Gastroesophageal sphincter (tissue), 4 donors: ENCODE results near the gene SNX18. TPM values are rescaled to one million over a fixed set of nuclear protein-coding genes. Genes with fewer than 3 reads are reported as not detected.

Experiments
- ATAC-seq: fragments of 150-250 bp; one replicate; pipeline ENCODE4 v1.9.1; 2016; ENCODE audit warnings: mild to moderate bottlenecking, moderate library complexity
- H3K27ac ChIP-seq, 4 donors: fragments of 200-600 bp; sonication (generic) in 3 of 4; 1 replicate in 3 of 4; 2 replicates in 1 of 4; pipeline ENCODE4 v1.5.1; 2016 to 2019
- H3K27me3 ChIP-seq: fragments of 200-600 bp; sonication (generic); one replicate; pipeline ENCODE4 v1.5.1; 2019
- H3K36me3 ChIP-seq, 2 donors: fragments of 200-600 bp; sonication (generic); one replicate each; pipeline ENCODE4 v1.5.1; 2019; ENCODE audit warnings: control low read depth in 1 of 2
- H3K4me1 ChIP-seq, 3 donors: fragments of 200-600 bp; sonication (generic); 1 replicate in 2 of 3; 2 replicates in 1 of 3; pipeline ENCODE4 v1.5.1; 2016 to 2019; ENCODE audit warnings: control low read depth in 2 of 3
- H3K4me3 ChIP-seq, 2 donors: fragments of 200-600 bp; sonication (generic); one replicate each; pipeline ENCODE4 v1.5.1; 2019; ENCODE audit warnings: mild to moderate bottlenecking in 1 of 2, moderate library complexity in 1 of 2
- H3K9me3 ChIP-seq, 3 donors: fragments of 200-600 bp; sonication (generic); one replicate each; pipeline ENCODE4 v1.5.1; 2017 to 2019; ENCODE audit warnings: control low read depth in 2 of 3
- CTCF ChIP-seq, 4 experiments: fragments of 200-600 bp in 2 of 4; fragments of 450-650 bp in 2 of 4; sonication (generic) in 1 of 4; IDR thresholded peaks; one replicate each; pipeline ENCODE4 v1.5.1; 2017 to 2019; ENCODE audit warnings: antibody characterized with exemption in 4 of 4, mild to moderate bottlenecking in 2 of 4, moderate library complexity in 2 of 4
- EP300 ChIP-seq: sonication (generic); formaldehyde crosslinking; IDR thresholded peaks from one replicate; pipeline ENCODE4 v1.6.1; 2017; ENCODE audit warnings: antibody characterized with exemption, mild to moderate bottlenecking
- POLR2A ChIP-seq, 2 donors: fragments of 450-650 bp; IDR thresholded peaks; one replicate each; pipeline ENCODE4 v1.6.1; 2017; ENCODE audit warnings: antibody characterized with exemption in 2 of 2, mild to moderate bottlenecking in 2 of 2, moderate library complexity in 1 of 2
- POLR2AphosphoS5 ChIP-seq: sonication (generic); formaldehyde crosslinking; IDR thresholded peaks from one replicate; pipeline ENCODE4 v1.6.1; 2017; ENCODE audit warnings: antibody characterized with exemption
- WGBS, 2 donors: methylation state at CpG; one replicate each; pipeline ENCODE4 v1.1.5; 2018; ENCODE audit warnings: low coverage in 1 of 2; 5-methylcytosine and 5-hydroxymethylcytosine counted together
- total RNA-seq, 4 donors: library from RNA; depleted of rRNA; stranded (reverse); fragments of >200 nt; gene quantifications; one replicate each; pipeline ENCODE4 v1.1.0, GENCODE V29; 2016

SNX18 gene
- total RNA-seq, 4 donors from 2014 or later: 34.9 to 65.7 (median 49.2) TPM

GRCh38 chr5:54579591-54580295 lies 62.2 kb downstream of the SNX18 start:
- Histone ChIP-seq H3K4me3 (no peak overlapping the region), H3K27me3 (no peaks in the 10 kb centered on the region), H3K36me3 (no peaks in the 10 kb centered on the region), H3K9me3 (no peaks in the 10 kb centered on the region), H3K4me1 (peaks cover 0 to 20% (median 4%) of the 10 kb centered on the region in 3 donors), H3K27ac (no peak overlapping the region)
- TF ChIP-seq POLR2AphosphoS5 (no peak), EP300 (no peak), POLR2A (IDR thresholded peaks at IDR 0.05) (no peak), CTCF (IDR thresholded peaks at IDR 0.05) (no peak)
- no peak for ATAC-seq
- 22 to 43% methylated on average over 1 of the region's 1 CpG for WGBS, 2 donors

DNA sequence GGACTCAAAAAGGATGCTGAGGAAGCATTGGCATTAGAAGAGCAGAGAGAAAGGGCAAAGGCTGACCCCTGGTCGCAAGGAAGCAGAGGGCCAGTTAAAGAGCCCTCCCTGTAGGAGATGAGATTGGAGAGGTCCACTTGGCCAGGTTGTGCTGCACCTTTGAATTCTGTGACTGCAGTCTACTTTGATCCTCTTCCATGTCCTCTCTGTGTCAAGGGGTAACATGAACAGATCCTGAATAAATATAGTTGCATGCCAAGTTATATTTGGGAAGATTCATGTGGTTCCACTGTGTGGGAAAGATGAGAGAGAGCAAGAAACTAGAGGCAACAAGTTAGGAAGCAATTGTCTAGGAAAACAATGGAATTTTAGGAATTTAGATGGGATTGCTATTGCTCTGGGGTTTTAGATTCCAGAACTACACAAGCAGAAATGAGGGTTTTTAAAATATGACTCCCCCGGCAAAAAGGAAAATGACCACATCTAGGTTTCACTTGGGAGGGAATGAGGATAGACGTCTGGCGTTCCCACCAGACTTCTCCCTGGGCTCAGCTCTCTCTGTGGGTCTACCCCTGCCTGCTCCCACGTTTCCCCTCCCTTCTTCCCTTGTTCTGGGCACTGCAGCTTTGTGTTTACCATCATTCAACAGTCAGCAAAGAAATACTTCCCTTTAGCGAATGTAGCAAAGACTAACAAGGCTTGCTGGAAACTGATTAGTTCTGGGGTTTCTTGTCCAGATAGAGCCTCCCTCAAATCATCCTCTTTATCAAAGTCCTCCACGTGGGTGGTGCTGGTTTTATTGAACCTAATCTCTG lies 63.6 kb downstream of the SNX18 start:
- WGBS, 2 donors: 52 to 54% methylated on average over 3 to 7 of the region's 7 CpGs
- Histone ChIP-seq H3K36me3 (no peaks in the 10 kb centered on the region), H3K4me3 (no peak overlapping the region), H3K27me3 (no peaks in the 10 kb centered on the region), H3K4me1 (peaks cover 0 to 20% (median 4%) of the 10 kb centered on the region in 3 donors), H3K27ac (peak overlapping the region in 3 of 4 donors; percentile 59 to 67 (median 63)), H3K9me3 (peaks cover 0 to 4% (median 0%) of the 10 kb centered on the region in 3 donors)
- ATAC-seq: peak; percentile 14
- TF ChIP-seq POLR2A (IDR thresholded peaks at IDR 0.05) (no peak), CTCF (IDR thresholded peaks at IDR 0.05) (no peak), EP300 (no peak), POLR2AphosphoS5 (no peak)

DNA sequence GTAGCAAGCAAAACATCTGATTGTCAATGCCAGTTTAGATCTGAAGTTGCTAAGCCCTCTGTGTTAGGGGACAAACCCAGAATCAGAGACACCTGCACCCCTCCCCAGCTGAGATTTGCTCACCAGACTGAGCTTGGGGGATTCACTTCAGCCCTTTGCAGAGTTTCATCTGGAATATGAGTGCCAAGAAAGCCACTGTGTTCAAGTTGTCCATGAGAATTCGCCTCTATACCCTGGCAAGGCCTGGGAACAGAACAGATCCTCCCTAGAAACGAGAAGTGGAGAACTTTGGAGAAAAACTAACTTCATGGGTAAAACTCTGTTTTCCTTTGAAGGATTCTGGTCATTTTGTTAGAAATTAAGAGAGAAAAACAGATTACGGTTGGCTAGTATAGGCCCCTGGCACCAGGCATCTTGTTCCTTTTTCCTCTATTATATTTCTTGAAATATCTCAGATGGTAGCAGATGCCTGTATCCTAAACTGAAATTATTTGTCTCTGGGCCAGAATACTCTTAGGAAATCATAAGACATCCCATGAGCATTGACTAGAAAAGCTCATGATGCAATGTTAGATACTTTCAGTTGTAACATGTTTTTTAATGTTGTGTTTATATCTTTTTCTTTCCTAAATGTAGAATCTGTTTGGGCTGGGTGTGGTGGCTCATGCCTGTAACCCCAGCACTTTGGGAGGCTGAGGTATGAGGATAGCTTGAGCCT lies 64.4 kb downstream of the SNX18 start:
- Histone ChIP-seq H3K27ac (peak overlapping the region in 3 of 4 donors; percentile 59 to 67 (median 63)), H3K4me1 (peaks cover 0 to 20% (median 4%) of the 10 kb centered on the region in 3 donors), H3K27me3 (no peaks in the 10 kb centered on the region), H3K9me3 (peaks cover 0 to 12% (median 0%) of the 10 kb centered on the region in 3 donors), H3K36me3 (no peaks in the 10 kb centered on the region), H3K4me3 (no peak overlapping the region)
- WGBS, 2 donors: 61 to 79% methylated on average over 2 to 3 of the region's 3 CpGs
- peak; percentile 77 for ATAC-seq
- TF ChIP-seq POLR2AphosphoS5: no peak
- no peak for TF ChIP-seq EP300
- no peak for TF ChIP-seq CTCF (IDR thresholded peaks at IDR 0.05)
- TF ChIP-seq POLR2A (IDR thresholded peaks at IDR 0.05): no peak

GRCh38 chr5:54586336-54586735 lies 68.8 kb downstream of the SNX18 start:
- 93 to 100% methylated on average over 5 of the region's 5 CpGs for WGBS, 2 donors
- ATAC-seq: no peak

More at GRCh38 chr5:54586336-54586735, 68.8 kb downstream of the SNX18 start:
- no peak overlapping the region for H3K4me3 ChIP-seq
- no peaks in the 10 kb centered on the region for H3K27me3 ChIP-seq
- H3K36me3 ChIP-seq: no peaks in the 10 kb centered on the region
- TF ChIP-seq CTCF (IDR thresholded peaks at IDR 0.05) (no peak), POLR2AphosphoS5 (no peak)
- no peak overlapping the region for H3K27ac ChIP-seq
- H3K9me3 ChIP-seq: peaks cover 0 to 12% (median 0%) of the 10 kb centered on the region in 3 donors
- H3K4me1 ChIP-seq: peaks cover 0 to 6% (median 0%) of the 10 kb centered on the region in 3 donors
